Amniotic stem cell (primary cell): Measurements from ENCODE around the gene JSRP1.

Source experiments
- DNase-seq: peaks from one replicate; lab custom pipeline; 2025; lab: John Stamatoyannopoulos, UW

The JSRP1 gene

GRCh38 chr19:2266183-2266993 is 10.2 kb upstream of the JSRP1 start:
- DNase-seq: no peak

- no peak for DNase-seq
These were observed 5.4 kb upstream of the JSRP1 start for GRCh38 chr19:2261438-2262172.

GRCh38 chr19:2260341-2260805 is 4.2 kb upstream of the JSRP1 start:
- no peak for DNase-seq

GRCh38 chr19:2259336-2259735 is 3.1 kb upstream of the JSRP1 start:
- DNase-seq: no peak

- no peak for DNase-seq
These were observed 938 bp downstream of the JSRP1 start for GRCh38 chr19:2255112-2255845.

- DNase-seq: no peak
These were observed 1.9 kb downstream of the JSRP1 start for GRCh38 chr19:2254064-2254872.

GRCh38 chr19:2253106-2254063 is 2.8 kb downstream of the JSRP1 start:
- DNase-seq: no peak

GRCh38 chr19:2252797-2253105 is 3.5 kb downstream of the JSRP1 start:
- DNase-seq: no peak

- no peak for DNase-seq
These were observed 4.0 kb downstream of the JSRP1 start for GRCh38 chr19:2252055-2252796.

GRCh38 chr19:2251106-2252054 is 4.8 kb downstream of the JSRP1 start:
- no peak for DNase-seq

- no peak for DNase-seq
These were observed 5.5 kb downstream of the JSRP1 start for GRCh38 chr19:2250766-2251105.

GRCh38 chr19:2249880-2250765 is 6.1 kb downstream of the JSRP1 start:
- DNase-seq: no peak

GRCh38 chr19:2249010-2249866 is 7.0 kb downstream of the JSRP1 start, which contains the start of gene AMH:
Gene AMH (plus strand): TSS chr19:2249323. CDS start chr19:2249333, 10 bp downstream.
- no peak for DNase-seq

- no peak for DNase-seq
These were observed 7.8 kb downstream of the JSRP1 start for GRCh38 chr19:2248136-2249009.

- DNase-seq: no peak
These were observed 8.7 kb downstream of the JSRP1 start for GRCh38 chr19:2247433-2248101.
